Neuronal stem cell (in vitro differentiated cells): ENCODE results near the gene DENND2A.

Source experiments
- DNase-seq: peaks from one replicate; pipeline ENCODE4 v3.0.0-alpha.2; 2013; ENCODE audit warnings: low spot score
- H2AFZ ChIP-seq: one replicate; pipeline ENCODE4 v1.6.1; 2013; ENCODE audit warnings: mild to moderate bottlenecking, low read length, inconsistent platforms
- H2AK5ac ChIP-seq: 2 replicates; pipeline ENCODE4 v1.6.1; 2013; ENCODE audit warnings: low read depth, mild to moderate bottlenecking, inconsistent platforms, low read length, moderate library complexity, mixed read lengths
- H2BK120ac ChIP-seq: 2 replicates; pipeline ENCODE4 v1.6.1; 2013; ENCODE audit warnings: low read depth, mild to moderate bottlenecking, inconsistent platforms, low read length, moderate library complexity, mixed read lengths
- H2BK12ac ChIP-seq: one replicate; pipeline ENCODE4 v1.6.1; 2013; ENCODE audit warnings: low read length, inconsistent platforms
- H2BK15ac ChIP-seq: 2 replicates; pipeline ENCODE4 v1.6.1; 2013; ENCODE audit warnings: mild to moderate bottlenecking, low read length, inconsistent platforms, mixed read lengths
- H2BK5ac ChIP-seq: one replicate; pipeline ENCODE4 v1.6.1; 2013; ENCODE audit warnings: inconsistent platforms, mild to moderate bottlenecking, low read length, moderate library complexity
- H3K14ac ChIP-seq: one replicate; pipeline ENCODE4 v1.6.1; 2013; ENCODE audit warnings: low read length, inconsistent platforms
- H3K18ac ChIP-seq: 2 replicates; pipeline ENCODE4 v1.6.1; 2013; ENCODE audit warnings: low read length, inconsistent platforms
- H3K23ac ChIP-seq: 2 replicates; pipeline ENCODE4 v1.6.1; 2013; ENCODE audit warnings: low read depth, mild to moderate bottlenecking, mixed read lengths, low read length, inconsistent platforms; ENCODE audit not compliant: poor library complexity
- H3K27ac ChIP-seq: replicated peaks from 3 replicates; pipeline ENCODE4 v1.5.1; 2013; ENCODE audit warnings: low read length, inconsistent platforms
- H3K27me3 ChIP-seq, 3 experiments: 2 replicates each; pipeline ENCODE4 v1.6.1; 2013; ENCODE audit warnings: low read length in 3 of 3, mild to moderate bottlenecking in 2 of 3, inconsistent platforms in 1 of 3, low read depth in 1 of 3, mixed read lengths in 1 of 3, moderate library complexity in 1 of 3; ENCODE audit not compliant: control insufficient read depth in 3 of 3, insufficient read depth in 3 of 3
- H3K36me3 ChIP-seq, 2 donors: replicated peaks in 1 of 2; 2 replicates each; pipeline ENCODE4 v1.6.1; 2013; ENCODE audit warnings: low read length in 2 of 2; ENCODE audit not compliant: control insufficient read depth in 2 of 2, insufficient read depth in 2 of 2
- H3K4ac ChIP-seq: 2 replicates; pipeline ENCODE4 v1.6.1; 2013; ENCODE audit warnings: inconsistent platforms, mild to moderate bottlenecking, low read length, moderate library complexity
- H3K4me1 ChIP-seq, 2 donors: 1 replicate in 1 of 2; 2 replicates in 1 of 2; pipeline ENCODE4 v1.6.1; 2013; ENCODE audit warnings: low read length in 2 of 2, low read depth in 1 of 2; ENCODE audit not compliant: control insufficient read depth in 2 of 2, insufficient read depth in 1 of 2
- H3K4me2 ChIP-seq: one replicate; pipeline ENCODE4 v1.6.1; 2013; ENCODE audit warnings: mild to moderate bottlenecking, low read length, inconsistent platforms; ENCODE audit not compliant: insufficient read depth, poor library complexity, severe bottlenecking
- H3K4me3 ChIP-seq, 2 donors: 2 replicates each; pipeline ENCODE4 v1.5.1; 2013; ENCODE audit warnings: low read length in 2 of 2, mild to moderate bottlenecking in 2 of 2, inconsistent platforms in 1 of 2, moderate library complexity in 1 of 2
- H3K79me1 ChIP-seq: one replicate; pipeline ENCODE4 v1.6.1; 2013; ENCODE audit warnings: low read depth, mild to moderate bottlenecking, inconsistent platforms, low read length, moderate library complexity
- H3K9ac ChIP-seq: one replicate; pipeline ENCODE4 v1.6.1; 2013; ENCODE audit warnings: mild to moderate bottlenecking, low read depth, low read length, inconsistent platforms; ENCODE audit not compliant: poor library complexity
- H3K9me3 ChIP-seq, 2 donors: replicated peaks in 1 of 2; 2 replicates each; pipeline versions ENCODE3 to v1.6.1; 2013; ENCODE audit warnings: low read length in 2 of 2, mild to moderate bottlenecking in 2 of 2, inconsistent platforms in 1 of 2, low read depth in 1 of 2, mixed read lengths in 1 of 2, moderate library complexity in 1 of 2; ENCODE audit not compliant: control insufficient read depth in 2 of 2, insufficient read depth in 1 of 2
- H4K8ac ChIP-seq: one replicate; pipeline ENCODE4 v1.6.1; 2013; ENCODE audit warnings: low read depth, mild to moderate bottlenecking, inconsistent platforms, low read length, moderate library complexity
- H4K91ac ChIP-seq: one replicate; pipeline ENCODE4 v1.6.1; 2013; ENCODE audit warnings: low read length, low read depth, mild to moderate bottlenecking, inconsistent platforms; ENCODE audit not compliant: poor library complexity
- WGBS, 2 donors: extraction: QIAGEN DNeasy Blood & Tissue Kit; methylation state at CpG; one replicate each; pipeline ENCODE4 v1.1.7; 2013; ENCODE audit warnings: missing lambda C conversion rate in 2 of 2, mixed read lengths in 1 of 2; ENCODE audit not compliant: insufficient read length in 2 of 2, insufficient replicate concordance in 1 of 2; ENCODE audit errors: extremely low coverage in 2 of 2; 5-methylcytosine and 5-hydroxymethylcytosine counted together

DENND2A gene

GRCh38 chr7:140611641-140612040 lies 29.0 kb downstream of the DENND2A start:
- no peak for DNase-seq
- H3K27ac ChIP-seq: no peak overlapping the region
- no peak overlapping the region for H3K14ac ChIP-seq
- no peak overlapping the region for H3K4ac ChIP-seq
- no peak overlapping the region for H4K91ac ChIP-seq
- H2AK5ac ChIP-seq: no peak overlapping the region
- no peaks in the 10 kb centered on the region for H3K4me1 ChIP-seq
- no peak overlapping the region for H2BK5ac ChIP-seq
- no peaks in the 10 kb centered on the region for H3K27me3 ChIP-seq
- no peak overlapping the region for H3K9ac ChIP-seq
- no peak overlapping the region for H2BK12ac ChIP-seq
- H3K4me3 ChIP-seq: no peak overlapping the region
- no peak overlapping the region for H3K18ac ChIP-seq
- H3K23ac ChIP-seq: no peak overlapping the region
- no peaks in the 10 kb centered on the region for H3K9me3 ChIP-seq
- H2AFZ ChIP-seq: no peak overlapping the region
- H2BK15ac ChIP-seq: no peak overlapping the region
- H3K4me2 ChIP-seq: no peak overlapping the region
- WGBS, 2 donors: no CpG with 5 or more reads among the region's 8 CpGs
- H3K79me1 ChIP-seq: no peaks in the 10 kb centered on the region
- H4K8ac ChIP-seq: no peak overlapping the region
- H2BK120ac ChIP-seq: no peak overlapping the region
- H3K36me3 ChIP-seq: peaks cover 1 to 19% of the 10 kb centered on the region in 2 donors

DNA sequence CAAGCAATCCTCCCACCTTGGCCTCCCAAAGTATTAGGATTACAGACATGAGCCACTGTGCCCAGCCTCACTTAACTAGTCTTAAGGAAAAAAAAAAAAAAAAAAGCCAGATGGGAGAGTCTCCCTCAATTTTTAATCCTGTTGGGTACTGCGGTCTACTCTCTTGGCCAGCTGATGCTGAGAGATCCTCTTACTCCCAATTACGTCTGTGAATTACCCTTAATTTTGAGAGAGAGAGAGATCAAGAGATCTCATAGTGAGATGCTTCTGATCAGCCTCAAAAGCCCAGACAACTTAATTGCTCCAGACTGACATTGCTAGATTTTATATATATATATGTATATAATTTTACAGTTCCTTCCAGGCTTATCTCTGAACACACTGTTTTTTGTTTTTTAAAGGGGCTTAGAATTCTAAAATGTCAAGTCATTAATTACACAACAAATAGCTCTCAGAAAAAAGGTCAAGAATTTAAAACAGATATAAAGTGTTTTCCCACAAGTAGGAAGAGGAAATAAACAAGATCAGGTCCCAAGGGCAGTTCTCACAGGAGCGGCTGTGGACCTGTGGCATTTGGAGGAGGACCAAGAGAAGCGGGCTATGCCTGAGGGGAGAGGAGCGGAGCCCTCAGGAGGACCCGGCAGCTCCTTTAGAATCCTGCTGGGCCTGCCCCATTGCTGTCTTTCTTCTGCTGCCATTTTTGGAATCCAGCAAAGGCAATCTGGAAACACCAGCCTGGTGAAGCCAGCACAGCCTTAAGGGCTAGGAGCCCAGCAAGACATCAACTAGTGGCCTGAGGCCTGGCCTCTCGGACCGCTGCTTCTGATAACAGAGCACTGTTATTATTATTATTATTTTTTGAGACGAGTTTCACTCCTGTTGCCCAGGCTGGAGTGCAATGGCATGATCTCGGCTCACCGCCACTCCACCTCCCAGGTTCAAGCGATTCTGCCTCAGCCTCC lies 30.1 kb downstream of the DENND2A start:
- H3K14ac ChIP-seq: no peak overlapping the region
- no peak overlapping the region for H3K4me3 ChIP-seq
- no peak for DNase-seq
- no peak overlapping the region for H4K91ac ChIP-seq
- H3K4me2 ChIP-seq: no peak overlapping the region
- no peak overlapping the region for H2BK5ac ChIP-seq
- H3K9ac ChIP-seq: no peak overlapping the region
- no peak overlapping the region for H3K23ac ChIP-seq
- H2AK5ac ChIP-seq: no peak overlapping the region
- no peak overlapping the region for H3K27ac ChIP-seq
- peaks cover 0 to 1% of the 10 kb centered on the region in 2 donors for H3K4me1 ChIP-seq
- peaks cover 1 to 20% of the 10 kb centered on the region in 2 donors for H3K36me3 ChIP-seq
- no peak overlapping the region for H2AFZ ChIP-seq
- H3K27me3 ChIP-seq: no peaks in the 10 kb centered on the region
- no peak overlapping the region for H2BK120ac ChIP-seq
- H3K4ac ChIP-seq: no peak overlapping the region
- WGBS, 2 donors: no CpG with 5 or more reads among the region's 12 CpGs
- H4K8ac ChIP-seq: no peak overlapping the region
- H2BK12ac ChIP-seq: no peak overlapping the region
- peak overlapping the region; percentile 76 for H3K18ac ChIP-seq
- no peaks in the 10 kb centered on the region for H3K9me3 ChIP-seq
- no peaks in the 10 kb centered on the region for H3K79me1 ChIP-seq
- no peak overlapping the region for H2BK15ac ChIP-seq

GRCh38 chr7:140609646-140610045 lies 31.0 kb downstream of the DENND2A start:
- peaks cover 1 to 26% of the 10 kb centered on the region in 2 donors for H3K36me3 ChIP-seq
- H4K91ac ChIP-seq: no peak overlapping the region
- H3K27ac ChIP-seq: no peak overlapping the region
- H4K8ac ChIP-seq: no peak overlapping the region
- no peak overlapping the region for H2BK12ac ChIP-seq
- H2BK15ac ChIP-seq: no peak overlapping the region
- no peak overlapping the region for H2BK5ac ChIP-seq
- no peak overlapping the region for H3K9ac ChIP-seq
- no peak overlapping the region for H3K14ac ChIP-seq
- H3K18ac ChIP-seq: no peak overlapping the region
- no peaks in the 10 kb centered on the region for H3K79me1 ChIP-seq
- H3K4me2 ChIP-seq: no peak overlapping the region
- no peak overlapping the region for H3K4me3 ChIP-seq
- no peak overlapping the region for H3K4ac ChIP-seq
- DNase-seq: no peak
- H2AK5ac ChIP-seq: no peak overlapping the region
- H2BK120ac ChIP-seq: no peak overlapping the region
- WGBS, 2 donors: no CpG with 5 or more reads among the region's 2 CpGs
- H3K27me3 ChIP-seq: no peaks in the 10 kb centered on the region
- H3K4me1 ChIP-seq: peaks cover 0 to 2% of the 10 kb centered on the region in 2 donors
- no peak overlapping the region for H3K23ac ChIP-seq
- no peaks in the 10 kb centered on the region for H3K9me3 ChIP-seq
- H2AFZ ChIP-seq: no peak overlapping the region

GRCh38 chr7:140607441-140607989 lies 33.1 kb downstream of the DENND2A start:
- Histone ChIP-seq H4K8ac (no peak overlapping the region), H2AK5ac (no peak overlapping the region), H3K36me3 (peaks cover 5 to 30% of the 10 kb centered on the region in 2 donors), H3K9me3 (no peaks in the 10 kb centered on the region), H4K91ac (no peak overlapping the region), H3K27ac (no peak overlapping the region), H3K18ac (no peak overlapping the region), H2BK12ac (no peak overlapping the region), H3K27me3 (no peaks in the 10 kb centered on the region), H3K4me2 (no peak overlapping the region), H3K4me3 (no peak overlapping the region), H3K9ac (no peak overlapping the region), H3K14ac (no peak overlapping the region), H3K79me1 (peaks cover 3% of the 10 kb centered on the region), H3K4ac (no peak overlapping the region), H2BK5ac (no peak overlapping the region), H3K4me1 (peaks cover 0 to 2% of the 10 kb centered on the region in 2 donors), H3K23ac (no peak overlapping the region), H2AFZ (no peak overlapping the region), H2BK120ac (no peak overlapping the region), H2BK15ac (no peak overlapping the region)
- no CpG with 5 or more reads among the region's 7 CpGs for WGBS, 2 donors
- DNase-seq: no peak
